ENCODE results near the gene LPGAT1.
"Not testable (repeated sequence)": the region's sequence is repeated elsewhere in the genome, so short reads cannot be mapped to it uniquely, and the experiment has no call there.

Gene LPGAT1, protein sequence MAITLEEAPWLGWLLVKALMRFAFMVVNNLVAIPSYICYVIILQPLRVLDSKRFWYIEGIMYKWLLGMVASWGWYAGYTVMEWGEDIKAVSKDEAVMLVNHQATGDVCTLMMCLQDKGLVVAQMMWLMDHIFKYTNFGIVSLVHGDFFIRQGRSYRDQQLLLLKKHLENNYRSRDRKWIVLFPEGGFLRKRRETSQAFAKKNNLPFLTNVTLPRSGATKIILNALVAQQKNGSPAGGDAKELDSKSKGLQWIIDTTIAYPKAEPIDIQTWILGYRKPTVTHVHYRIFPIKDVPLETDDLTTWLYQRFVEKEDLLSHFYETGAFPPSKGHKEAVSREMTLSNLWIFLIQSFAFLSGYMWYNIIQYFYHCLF

DNA sequence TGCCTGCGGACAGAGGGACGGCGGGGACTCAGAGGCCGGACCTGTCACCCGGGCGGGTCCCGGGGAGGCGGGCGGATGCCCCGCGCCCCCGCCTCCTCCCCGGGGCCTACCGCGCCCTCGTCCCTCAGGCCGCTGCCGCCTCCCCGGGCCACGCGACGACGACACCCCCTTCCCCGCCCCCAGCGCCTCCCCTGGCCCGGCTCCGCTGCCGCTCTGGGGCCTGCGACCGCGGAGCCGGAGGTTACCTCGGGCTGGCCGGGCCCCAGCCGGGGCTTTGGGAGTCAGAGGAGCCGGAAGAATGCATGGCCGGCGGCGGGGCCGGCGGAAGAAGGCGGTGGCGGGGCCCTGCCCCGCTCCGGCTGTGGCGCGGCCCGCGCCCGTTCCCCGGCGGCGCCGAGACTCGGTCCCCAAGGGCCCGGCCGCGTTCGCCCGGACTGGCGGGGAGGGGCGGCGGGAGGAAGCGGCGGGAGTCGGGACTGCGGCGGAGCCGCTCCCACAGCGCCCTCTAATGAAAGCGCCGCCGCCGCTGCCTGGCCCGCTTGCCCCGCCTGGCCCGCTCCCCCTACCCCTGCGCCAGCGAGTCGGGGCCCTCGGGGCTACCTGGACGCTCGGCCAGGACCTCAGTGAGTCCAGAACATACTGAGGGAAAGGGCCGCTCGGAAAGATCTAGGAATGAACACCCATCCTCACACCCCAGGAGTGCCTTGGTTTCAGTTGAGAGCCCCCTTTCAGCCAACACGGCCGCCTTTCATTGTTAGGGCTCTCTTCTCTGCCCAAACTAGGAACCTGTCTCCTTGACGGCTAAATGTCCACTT lies at the start of gene LPGAT1:
Gene LPGAT1 (minus strand): TSS at position 436 of the 815 bp plus-strand sequence. CDS start 1,467 bp downstream, outside the sequence.
- DNase-seq (ENCODE audit: low read depth, low spot score): no peak

DNA sequence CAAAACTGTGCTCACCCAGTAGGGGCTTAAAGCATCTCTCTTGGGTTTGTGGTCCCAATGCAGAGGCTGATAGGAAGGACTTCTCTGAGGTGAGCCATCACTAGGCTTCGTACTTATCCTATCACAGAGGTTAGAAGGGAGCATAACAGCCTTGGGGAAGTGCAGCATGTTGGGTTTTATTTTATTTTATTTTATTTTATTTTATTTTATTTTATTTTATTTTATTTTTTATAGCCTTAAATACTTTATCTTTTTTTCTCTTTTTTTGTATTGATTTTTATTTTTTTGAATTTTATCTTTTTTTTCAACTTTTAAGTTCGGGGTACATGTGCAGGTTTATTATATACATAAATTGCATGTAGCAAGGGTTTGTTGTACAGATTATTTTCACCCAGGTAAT lies 48.9 kb upstream of the LPGAT1 start:
- no peak for DNase-seq (ENCODE audit: low read depth, low spot score)

DNA sequence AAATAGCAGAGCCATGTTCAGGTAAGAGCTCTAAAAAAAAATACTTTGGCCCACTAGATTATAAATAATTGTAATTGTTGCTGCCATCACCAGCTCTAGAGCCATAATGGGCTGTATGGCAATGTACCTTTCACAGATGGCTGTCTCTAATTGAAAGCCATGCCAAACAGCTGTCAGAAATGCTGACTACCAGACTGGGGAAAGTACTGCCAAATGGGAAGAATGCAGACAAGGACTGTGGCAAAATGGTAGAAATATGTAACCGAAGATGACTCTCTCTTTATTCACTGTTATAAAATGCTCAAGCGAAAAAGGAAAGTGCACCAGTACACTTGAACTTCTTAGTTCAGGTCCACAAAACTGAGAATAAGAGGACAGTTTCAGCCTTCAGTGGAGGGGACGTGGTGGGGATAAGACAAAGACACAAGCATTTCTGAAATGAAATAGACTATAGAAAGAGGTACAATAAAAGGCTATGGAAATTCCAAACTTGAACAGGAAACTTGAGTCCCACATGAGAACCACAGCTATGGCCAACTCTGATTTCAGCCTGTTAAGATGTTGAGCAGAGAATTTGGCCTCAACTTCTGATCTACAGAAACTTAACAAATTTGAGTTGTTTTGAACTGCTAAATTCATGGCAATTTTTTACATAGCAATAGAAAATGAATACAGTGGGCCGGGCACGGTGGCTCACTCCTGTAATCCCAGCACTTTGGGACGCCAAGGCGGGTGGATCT lies 46.5 kb upstream of the LPGAT1 start:
- DNase-seq (ENCODE audit: low read depth, low spot score): no peak

DNA sequence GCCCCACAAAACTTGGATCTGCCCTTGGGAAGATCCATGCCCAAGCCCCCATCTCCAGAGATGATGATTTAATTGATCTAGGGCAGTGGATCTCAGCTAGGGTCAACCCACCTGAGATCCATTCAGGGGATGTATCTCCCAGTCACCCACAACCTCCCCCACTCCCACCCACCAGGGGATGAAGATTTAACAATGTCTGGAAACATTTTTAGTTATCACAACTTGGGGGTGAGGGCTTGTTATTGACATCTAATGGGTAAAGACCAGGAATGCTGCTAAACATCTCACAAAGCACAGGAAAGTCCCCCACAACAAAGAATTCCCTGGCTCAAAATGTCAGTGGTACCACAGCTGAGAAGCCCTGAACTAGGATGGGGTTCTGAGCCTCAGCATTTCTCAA lies 45.0 kb upstream of the LPGAT1 start:
- DNase-seq (ENCODE audit: low read depth, low spot score): no peak

DNA sequence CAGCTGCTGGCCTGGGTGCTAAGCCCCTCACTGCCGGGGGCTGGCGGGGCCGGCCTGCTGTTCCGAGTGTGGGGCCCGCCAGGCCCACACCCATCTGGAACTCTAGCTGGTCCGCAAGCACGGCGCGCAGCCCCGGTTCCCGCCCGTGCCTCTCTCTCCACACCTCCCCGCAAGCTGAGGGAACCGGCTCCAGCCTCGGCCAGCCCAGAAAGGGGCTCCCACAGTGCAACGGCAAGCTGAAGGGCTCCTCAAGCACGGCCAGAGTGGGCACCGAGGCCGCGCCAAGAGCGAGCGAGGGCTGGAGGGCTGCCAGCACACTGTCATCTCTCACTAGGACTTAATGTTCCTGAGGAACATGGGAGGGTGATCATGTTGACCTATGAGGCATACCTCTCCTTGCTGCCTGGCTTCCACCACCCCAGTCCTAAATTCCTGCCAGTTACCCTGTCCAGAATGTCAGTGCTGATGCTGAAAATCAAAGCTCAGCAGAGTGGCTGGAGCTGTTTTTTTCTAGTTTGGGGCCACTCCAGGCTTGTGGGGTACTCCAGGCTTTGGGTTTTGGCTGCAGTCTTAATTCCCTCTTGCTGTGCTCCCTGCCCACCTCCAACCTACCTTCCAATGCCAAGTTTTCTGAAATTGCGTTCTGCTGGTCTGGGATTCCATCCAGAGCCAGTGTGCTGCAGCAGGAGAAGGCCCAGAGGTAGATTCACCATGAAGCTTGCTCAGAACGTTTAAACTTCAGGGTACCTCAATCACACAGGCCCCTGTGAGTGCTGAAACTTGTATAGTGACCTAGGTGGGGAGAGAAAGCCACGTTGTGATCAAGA lies 44.2 kb upstream of the LPGAT1 start:
- DNase-seq (ENCODE audit: low read depth, low spot score): no peak

DNA sequence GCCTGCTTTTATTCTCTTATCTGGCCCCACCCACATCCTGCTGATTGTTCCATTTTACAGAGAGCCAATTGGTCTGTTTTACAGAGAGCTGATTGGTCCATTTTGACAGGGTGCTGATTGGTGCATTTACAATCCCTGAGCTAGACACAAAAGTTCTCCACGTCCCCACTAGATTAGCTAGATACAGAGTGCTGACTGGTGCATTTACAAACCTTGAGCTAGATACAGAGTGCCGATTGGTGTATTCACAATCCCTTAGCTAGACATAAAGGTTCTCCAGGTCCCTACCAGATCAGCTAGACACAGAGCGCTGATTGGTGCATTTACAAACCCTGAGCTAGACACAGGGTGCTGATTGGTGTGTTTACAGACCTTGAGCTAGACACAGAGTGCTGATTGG lies 43.2 kb upstream of the LPGAT1 start:
- not testable (repeated sequence) for DNase-seq (ENCODE audit: low read depth, low spot score)

DNA sequence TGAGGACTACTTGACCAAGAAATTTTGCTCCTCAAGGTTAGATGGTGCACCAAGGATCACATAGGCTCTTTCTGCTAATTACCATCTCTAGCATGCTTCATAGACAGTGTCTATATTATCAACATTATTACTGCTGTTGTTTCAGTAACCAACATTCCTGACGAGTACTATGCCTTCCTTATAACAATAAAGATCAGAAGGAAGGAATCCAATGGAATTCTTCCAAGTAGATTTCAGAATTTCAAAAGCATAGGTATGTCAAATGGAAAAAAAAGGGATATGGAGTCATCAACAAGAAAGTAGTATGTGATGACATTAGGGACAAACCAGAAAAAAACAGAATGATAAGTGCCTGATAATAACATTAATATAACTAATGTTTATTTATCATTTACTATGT lies 39.6 kb upstream of the LPGAT1 start:
- no peak for DNase-seq (ENCODE audit: low read depth, low spot score)

DNA sequence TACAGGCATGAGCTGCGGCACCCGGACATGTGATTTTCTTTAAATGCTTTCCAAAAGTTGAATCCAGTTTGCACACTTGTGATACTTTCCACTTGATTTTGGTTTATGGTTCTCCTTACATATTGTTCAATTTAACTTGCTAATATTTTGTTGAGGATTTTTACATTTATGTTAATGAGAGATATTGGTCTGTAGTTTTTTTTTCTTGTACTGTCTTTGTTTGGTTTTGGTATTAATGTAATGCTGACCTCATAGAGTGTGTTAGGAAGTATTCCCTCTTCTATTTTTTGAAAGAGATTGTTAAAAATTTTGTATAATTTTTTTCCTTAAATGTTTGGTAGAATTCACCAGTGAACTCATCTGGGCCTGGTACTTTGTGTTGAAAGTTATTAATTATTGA lies 34.6 kb upstream of the LPGAT1 start:
- DNase-seq (ENCODE audit: low read depth, low spot score): no peak

DNA sequence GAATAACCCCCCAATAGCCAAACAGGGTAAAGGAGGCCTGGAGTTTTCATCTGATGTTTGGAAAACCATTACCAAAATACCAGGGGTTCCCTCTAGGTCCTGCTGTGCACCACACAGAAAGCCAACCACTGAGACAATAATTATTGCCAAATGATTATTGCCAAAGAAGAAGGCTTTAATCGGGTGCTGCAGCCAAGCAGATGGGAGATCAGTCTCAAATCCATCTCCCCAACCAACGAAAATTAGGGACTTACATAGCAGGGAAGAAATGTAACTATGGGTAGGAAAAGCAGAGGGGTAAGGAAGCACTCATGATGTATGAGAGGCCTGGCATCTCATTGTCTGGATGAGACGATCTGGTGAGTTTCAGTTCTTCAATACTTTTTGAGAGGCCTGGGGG lies 28.8 kb upstream of the LPGAT1 start:
- DNase-seq (ENCODE audit: low read depth, low spot score): no peak

DNA sequence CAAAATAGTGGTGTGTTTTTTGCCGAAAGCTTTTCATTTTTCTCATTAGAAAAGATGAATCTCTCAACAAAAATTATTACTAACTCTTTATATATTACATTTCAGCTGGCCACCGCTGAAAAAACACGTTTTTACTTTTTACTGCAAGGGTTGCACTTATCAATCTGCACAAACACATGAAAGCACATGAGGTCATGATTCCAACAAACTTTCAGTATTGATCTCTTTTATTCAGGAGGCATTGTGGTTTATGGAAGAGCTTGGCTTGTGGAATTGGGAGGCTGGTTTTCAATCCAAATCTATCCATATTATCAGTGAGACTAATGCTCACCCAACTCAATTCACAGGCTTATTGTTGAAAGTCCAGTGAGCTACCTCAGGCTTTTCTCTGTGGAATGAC lies 20.6 kb upstream of the LPGAT1 start:
- DNase-seq (ENCODE audit: low read depth, low spot score): no peak

DNA sequence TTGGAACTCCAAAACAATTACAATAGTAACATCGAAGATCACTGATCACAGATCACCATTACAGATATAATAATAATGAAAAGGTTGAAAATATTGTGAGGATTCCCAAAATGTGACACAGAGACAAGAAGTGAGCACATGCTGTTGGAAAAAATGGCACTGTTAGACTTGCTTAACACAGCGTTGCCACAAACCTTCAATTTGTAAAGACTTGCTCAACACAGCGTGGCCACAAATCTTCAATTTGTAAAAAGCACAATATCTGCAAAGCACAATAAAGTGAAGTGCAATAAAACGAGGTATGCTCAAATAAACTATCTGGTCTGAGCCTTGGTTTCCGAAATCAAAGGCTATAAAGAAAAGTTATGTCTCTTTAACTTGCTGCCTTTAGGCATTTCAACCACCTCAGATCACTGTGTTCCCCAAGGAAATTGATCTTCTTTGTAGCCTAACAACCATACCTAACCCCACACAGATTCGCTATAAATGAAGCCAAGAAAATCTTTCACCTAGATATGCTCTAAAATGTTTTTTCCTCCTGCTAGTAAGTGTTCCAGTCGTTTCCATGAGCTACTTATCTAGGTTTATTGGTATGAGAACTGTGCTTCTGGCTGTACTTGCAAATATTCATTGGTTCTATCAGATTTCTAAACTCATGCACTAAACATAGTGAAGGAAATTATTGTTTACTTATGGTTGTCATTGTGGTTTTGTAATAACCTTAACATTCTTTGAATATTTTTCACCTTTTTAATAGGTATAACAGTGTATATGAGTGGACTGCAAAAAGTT lies 13.1 kb upstream of the LPGAT1 start:
- no peak for DNase-seq (ENCODE audit: low read depth, low spot score)

DNA sequence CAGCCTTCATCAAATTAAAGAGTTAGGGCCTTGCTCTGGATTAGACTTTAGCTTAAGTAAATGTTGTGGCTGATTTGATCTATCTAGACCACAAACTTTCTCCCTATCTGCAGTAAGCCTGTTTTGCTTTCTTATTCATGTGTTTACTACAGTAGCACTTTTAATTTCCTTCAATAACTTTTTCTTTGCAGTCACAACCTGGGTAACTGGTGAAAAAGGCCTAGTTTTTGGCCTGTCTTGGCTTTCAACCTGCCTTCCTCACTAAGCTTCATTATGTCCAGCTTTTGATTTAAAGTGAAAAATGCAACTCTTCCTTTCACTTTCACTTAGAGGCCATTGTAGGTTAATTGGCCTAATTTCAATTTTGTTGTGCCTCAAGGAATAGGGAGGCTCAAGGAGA lies 12.5 kb upstream of the LPGAT1 start:
- DNase-seq (ENCODE audit: low read depth, low spot score): no peak

DNA sequence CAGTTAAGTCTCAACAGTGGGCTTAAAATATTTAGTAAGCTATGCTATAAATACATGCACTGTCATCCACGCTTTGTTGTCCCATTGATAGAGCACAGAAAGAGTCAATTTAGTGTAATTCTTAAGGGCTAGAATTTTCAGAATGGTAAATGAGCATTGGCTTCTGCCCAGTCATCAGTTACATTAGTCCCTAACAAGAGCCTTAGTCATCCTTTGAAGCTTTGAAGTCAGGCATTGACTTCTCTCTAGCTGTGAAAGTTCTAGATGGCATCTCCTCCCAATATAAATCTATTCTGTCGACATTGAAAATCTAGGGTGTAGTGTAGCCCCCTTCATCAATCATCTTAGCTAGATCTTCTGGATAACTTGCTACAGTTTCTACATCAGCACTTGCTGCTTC lies 12.0 kb upstream of the LPGAT1 start:
- no peak for DNase-seq (ENCODE audit: low read depth, low spot score)

DNA sequence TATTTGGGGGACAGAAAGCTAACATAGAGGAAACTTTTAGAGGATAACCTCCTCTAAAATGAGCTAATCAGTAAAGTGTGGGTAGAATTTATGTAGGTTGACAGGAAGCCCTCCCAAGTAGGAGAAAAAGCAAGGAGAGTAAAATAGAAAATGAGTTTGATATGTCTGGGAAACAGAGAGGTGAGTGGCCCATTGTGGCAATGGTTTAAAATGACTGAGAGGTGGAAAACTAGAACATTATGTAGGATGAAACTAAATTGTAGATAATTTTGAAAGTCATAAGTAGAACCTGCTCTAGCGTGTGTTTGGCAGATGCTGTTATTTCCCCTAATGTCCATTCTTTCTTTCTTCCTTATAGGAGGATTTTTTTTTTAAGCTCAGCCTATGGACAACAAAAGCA lies 8.5 kb upstream of the LPGAT1 start:
- no peak for DNase-seq (ENCODE audit: low read depth, low spot score)

DNA sequence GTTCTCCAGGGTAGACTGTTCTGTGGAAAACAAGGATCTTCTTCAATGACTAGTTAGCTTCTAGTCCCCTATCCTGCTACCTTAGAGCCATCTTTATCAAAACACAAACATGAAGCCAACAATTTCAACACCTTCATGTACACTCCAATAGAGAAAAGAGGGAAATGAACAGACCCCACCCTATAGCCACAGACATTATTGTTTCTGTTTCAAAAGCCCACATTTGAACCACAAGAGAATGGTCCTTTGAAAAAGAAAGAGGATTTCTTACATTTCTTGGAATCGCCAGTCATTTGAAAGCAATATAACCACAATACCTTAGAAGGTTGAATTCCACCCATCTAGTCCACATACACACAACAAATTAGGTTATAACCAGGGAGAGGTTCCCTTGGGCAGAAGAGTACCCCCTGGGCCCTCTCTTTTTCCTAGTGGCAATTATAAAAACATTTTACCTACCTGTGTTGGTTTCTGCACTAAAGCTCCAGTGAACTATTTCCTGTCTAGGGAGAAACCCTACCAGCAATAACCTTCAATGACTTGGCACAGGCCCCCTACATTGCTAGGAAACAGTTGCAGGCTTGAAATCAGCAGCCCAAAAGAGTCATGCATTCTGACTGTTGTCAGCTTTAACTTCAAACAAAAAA lies 2.7 kb upstream of the LPGAT1 start:
- DNase-seq (ENCODE audit: low read depth, low spot score): no peak

DNA sequence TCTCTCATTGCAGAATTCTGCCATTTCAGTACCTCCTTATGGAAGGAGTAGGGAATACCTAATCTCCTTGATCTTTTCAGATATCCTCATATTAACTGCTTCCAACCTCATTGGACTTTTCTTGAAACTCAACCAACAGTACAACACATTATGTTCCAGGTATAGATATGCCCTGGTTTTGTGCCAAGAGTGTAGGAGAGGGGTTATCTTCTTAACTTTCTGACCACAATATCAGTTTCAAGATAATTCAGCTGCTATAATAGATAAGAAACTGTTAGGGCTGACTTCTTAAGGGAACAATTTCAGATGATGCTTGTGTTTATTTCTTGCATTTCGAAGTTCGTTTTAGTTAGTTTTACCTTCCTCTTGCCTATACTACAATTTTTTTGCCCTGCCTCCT lies 2.1 kb upstream of the LPGAT1 start:
- DNase-seq (ENCODE audit: low read depth, low spot score): no peak

DNA sequence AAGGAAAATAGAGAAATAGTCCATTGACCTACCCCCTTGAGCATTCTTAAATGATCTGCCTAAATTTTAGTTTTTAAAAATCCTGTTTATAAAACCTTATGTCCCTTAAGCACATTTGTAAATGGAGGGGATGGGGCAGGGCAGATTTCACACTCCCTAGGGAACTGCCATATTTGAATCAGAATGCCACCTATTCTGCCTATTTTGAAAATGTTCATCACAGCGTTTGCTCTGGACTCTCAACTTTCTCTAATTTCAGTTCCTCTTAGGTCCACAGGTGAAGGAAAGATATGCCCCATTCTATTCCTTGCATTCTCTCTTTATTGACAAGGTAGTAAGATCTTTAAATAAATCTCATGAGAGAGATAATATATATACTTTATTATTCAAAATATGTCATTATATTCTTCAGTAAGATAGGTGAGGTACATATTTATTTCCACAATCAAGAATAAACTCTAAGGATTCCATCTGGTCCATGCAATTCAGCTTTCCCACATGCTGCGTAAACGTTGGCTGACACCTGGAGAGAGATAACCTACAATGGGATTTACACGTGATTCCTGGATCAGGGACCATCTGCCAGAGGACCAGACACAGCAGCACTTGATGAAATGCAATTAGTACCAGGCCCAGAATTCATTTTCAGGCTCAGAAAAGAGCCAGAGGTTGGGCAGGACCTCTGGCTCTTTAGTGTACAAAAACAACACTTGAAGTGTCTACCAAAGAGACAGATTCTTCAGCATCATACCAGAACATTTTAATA lies 1.2 kb upstream of the LPGAT1 start:
- no peak for DNase-seq (ENCODE audit: low read depth, low spot score)

DNA sequence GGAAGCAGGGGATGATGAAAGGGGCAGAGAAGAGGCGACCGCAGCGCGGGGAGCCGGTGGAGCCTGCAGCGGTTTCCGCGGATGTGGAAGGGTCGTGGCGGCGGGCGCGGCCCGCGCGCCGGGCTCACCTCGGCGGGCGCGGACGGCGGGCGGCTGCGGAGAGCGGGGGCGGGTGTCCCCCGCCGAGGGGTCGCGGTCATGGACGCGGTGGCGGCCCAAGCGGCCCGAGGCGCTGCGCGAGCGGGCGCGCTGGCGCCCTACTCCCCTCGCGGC lies 572 bp downstream of the LPGAT1 start:
- DNase-seq (ENCODE audit: low read depth, low spot score): no peak

DNA sequence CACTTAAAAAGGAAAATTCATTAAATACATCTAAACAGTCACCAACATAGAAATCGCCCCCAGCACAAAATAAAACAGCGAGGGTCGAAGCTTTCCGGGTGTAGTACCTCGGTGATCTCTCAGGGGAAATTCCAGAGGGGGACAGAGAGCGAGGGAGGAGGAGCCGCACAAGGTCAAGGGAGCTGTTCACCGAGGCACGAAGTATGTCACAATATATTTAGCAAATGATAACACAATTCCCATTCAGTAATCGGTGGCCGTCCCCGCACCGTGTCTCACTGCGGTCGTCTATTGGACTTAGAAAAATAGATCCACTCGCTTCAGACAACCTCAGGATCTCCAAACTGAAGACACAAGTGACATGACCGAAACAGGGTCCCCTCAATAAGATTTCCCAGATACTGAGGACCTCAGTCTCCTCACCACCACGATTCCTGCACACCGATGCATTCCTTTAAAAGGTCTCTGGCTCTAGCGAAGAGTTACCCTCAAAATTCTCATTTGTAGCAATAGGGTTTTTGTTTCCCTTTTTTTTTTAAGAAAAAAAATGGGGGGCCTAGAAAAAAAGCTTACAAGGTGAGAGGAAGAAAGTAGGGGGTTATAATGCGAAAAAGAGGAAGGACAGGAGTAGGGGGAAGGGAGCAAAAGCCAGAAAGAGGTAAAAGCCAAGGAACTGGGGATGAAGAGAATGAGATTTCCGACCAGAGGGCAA lies 1.1 kb downstream of the LPGAT1 start:
- DNase-seq (ENCODE audit: low read depth, low spot score): no peak

Data from smooth muscle cell of the brain vasculature (primary cell).